Measurements from ENCODE around the gene PCSK4.
"Not testable (repeated sequence)": the region's sequence is repeated elsewhere in the genome, so short reads cannot be mapped to it uniquely, and the experiment has no call there.

PCSK4 gene

GRCh38 chr19:1489463-1490310 lies 463 bp downstream of the PCSK4 start:
- no peak for DNase-seq (ENCODE audit: extremely low read depth in 1 of 2, low read depth in 1 of 2)

GRCh38 chr19:1488282-1488601 lies 1.9 kb downstream of the PCSK4 start:
- no peak for DNase-seq (ENCODE audit: extremely low read depth in 1 of 2, low read depth in 1 of 2)

DNA sequence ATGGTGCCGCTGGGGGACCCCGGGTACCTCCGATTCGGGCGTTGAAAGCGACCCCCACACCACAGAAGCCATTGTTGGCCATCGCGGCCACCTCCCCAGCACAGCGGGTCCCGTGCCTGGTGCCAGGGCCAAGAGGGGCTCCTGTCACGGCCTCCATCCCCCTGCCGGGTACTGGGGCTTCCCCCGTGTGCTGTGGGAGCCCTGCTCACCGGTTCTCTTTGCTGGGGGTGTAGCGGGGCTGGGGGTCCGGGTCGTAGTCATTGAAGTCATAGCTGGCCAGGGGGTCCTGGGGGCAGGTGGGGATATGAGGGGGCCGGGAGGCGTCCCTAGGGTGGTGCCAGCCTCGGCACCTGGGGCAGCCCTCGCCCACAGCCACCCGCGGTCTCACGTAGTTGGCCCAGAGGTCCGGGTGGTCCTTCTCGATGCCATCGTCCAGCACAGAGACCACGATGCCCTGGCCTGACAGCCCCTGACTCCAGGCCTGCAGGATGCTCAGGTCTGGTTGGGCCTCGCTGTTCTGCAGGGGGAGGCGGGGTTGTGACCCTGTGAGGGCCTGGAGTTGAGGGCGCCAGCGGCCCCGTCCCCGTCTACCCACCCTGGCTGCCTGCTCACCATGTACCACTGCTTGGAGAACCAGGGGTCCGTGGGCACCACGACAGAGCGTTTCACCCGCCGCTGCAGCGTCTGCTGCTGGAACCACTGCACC lies 2.4 kb downstream of the PCSK4 start:
- DNase-seq (ENCODE audit: extremely low read depth in 1 of 2, low read depth in 1 of 2): no peak

- DNase-seq (ENCODE audit: extremely low read depth in 1 of 2, low read depth in 1 of 2): no peak
Observed at GRCh38 chr19:1486720-1487575, 3.2 kb downstream of the PCSK4 start.

GRCh38 chr19:1483979-1484428 lies 6.1 kb downstream of the PCSK4 start:
- DNase-seq (ENCODE audit: extremely low read depth in 1 of 2, low read depth in 1 of 2): no peak

DNA sequence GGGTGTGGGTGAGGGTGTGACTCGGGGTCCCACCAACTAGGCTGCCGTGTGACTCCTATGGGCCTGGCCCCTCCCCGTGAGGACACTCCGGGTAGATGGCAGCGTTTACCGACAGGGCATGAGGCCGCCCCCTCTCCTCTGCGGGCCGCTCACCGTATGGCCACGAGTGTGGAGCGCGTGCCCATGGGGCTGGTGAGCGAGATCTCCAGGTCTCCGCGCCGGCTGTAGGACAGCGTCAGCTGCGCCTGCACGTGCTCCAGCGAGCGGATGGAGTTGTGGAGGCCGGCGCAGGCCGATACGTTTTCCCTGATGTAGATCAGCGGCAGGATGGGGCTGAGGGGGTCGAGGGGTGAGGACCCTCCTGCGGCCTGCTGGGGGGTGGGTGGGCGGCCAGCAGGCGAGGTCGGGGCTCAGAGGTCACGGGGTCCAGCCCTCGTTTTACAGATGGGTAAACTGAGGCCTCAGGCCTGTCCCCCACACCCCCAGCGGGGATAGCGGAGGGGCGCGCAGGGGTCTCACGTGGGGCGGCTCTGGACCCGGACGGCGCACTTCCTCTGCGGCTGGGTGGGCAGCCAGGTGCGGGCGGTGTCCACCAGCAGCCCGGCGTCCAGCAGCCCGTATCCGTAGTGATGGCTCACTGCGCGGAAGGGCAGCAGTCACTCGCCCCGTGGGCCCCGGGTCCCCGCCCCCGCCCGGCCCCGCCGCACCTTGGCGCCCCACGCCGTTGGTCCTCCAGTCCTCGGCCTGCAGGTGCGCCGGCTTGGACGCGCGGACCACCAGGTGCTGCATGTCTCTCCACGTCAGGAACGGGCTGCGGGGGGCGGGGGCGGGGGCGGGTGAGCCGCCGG lies 6.8 kb downstream of the PCSK4 start:
- DNase-seq (ENCODE audit: extremely low read depth in 1 of 2, low read depth in 1 of 2): no peak

GRCh38 chr19:1482361-1483130 lies 7.6 kb downstream of the PCSK4 start:
- DNase-seq (ENCODE audit: extremely low read depth in 1 of 2, low read depth in 1 of 2): no peak

DNA sequence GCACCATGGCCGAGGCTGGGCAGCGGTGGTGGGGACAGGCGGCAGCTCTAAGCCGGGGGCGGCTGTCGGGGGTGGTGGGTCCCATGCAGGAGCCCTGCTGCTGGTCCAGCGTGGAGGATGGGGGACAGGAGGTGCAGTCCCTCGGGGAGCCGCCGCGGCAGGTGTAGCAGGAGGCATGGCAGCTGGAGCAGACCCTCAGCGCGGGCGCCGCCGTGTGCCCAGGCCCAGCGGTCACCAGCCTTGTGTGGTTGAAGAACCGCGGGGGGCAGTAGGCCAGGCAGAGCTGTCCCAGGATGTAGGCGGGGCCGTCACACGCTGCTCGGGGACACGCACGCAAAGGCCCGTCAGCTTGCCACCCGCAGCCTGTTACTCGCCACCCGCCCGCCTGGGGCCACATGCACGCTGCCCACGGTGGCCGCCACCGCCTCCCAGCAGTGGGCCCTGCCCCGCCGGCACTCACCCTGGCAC lies 8.2 kb downstream of the PCSK4 start:
- DNase-seq (ENCODE audit: extremely low read depth in 1 of 2, low read depth in 1 of 2): no peak

GRCh38 chr19:1481224-1481892 lies 8.8 kb downstream of the PCSK4 start:
- DNase-seq (ENCODE audit: extremely low read depth in 1 of 2, low read depth in 1 of 2): no peak

DNA sequence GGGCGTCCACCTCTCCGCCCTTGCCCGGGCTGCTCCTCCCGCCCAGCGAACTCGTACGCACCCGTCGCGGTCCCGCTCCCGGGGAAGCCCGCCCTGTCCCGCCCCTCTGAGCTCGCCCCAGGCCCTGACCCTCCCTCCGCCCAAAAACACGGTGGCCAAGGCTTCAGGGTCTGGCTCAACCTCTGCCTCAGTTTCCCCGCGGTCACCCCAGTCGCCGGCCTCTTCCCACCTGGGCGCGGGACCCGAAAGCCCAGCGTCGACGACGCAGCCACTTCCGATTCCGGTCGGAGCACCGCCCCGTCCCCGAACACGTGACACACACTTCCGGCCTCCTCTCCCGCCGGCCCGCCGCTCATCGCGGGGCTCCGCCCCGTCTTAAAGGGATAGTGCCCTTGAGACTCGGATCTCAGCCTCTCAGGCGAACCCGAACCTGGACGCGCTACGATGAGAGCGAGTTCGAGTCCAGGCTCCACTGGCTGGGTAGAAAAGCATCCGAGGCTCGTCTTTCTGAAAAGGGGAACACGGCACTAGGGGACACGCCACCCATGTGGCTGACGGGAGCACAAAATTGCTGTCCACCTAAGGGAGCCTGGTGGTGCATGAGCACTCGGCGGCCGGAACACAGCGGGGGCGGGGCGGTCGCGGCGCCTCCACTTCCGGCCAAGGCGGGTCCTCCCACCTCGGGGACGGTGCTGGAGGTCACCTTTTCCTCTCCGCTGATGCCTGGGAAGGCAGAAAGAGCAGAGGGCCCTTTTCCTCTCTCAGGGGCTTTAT lies 11.0 kb downstream of the PCSK4 start, which contains the start of gene C19orf25:
C19orf25 (minus strand) TSS at position 282 of the 774 bp plus-strand sequence. CDS start 312 bp downstream, outside the sequence.
- DNase-seq (ENCODE audit: extremely low read depth in 1 of 2, low read depth in 1 of 2): peak; percentile 75 to 89

GRCh38 chr19:1477056-1477455 lies 13.1 kb downstream of the PCSK4 start:
- DNase-seq (ENCODE audit: extremely low read depth in 1 of 2, low read depth in 1 of 2): not testable (repeated sequence)

DNA sequence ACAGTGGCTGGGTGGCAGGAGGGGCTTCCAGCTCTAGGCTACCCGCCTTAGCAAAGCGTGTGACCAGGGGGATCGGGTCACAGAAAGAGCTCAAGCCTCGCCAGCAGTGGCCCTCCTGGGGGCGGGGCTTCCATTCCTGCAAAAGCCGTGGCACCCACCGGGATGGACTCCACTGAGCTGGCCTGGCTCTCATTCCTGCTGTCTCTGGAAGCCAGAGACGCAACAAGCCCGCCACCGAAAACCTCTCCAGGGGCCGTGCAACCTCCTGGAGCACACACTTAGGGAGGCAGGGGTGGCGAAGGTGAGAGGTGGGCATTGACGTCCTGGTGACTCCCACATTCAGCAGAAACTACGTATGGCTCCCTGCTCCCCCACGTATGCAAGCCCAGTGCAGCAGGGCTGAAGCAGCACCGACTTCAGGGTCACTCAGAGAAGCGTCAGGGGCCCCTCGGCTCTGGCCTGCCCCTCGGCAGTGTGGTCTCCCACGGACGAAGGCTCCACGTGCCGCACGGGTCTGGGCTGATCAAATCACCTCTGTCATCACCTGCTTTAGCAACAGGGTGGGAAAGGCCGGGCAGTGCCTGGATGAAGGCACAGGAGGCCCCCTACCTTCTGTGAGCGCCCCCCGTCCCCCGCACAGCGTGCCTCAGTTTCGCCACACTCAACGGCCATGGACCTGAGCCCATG lies 14.3 kb downstream of the PCSK4 start:
- no peak for DNase-seq (ENCODE audit: extremely low read depth in 1 of 2, low read depth in 1 of 2)

- no peak for DNase-seq (ENCODE audit: extremely low read depth in 1 of 2, low read depth in 1 of 2)
Observed at GRCh38 chr19:1474765-1475351, 15.3 kb downstream of the PCSK4 start.

- DNase-seq (ENCODE audit: extremely low read depth in 1 of 2, low read depth in 1 of 2): no peak
Observed at GRCh38 chr19:1474011-1474764, 16.0 kb downstream of the PCSK4 start.

GRCh38 chr19:1473085-1473851 lies 16.9 kb downstream of the PCSK4 start:
- no peak for DNase-seq (ENCODE audit: extremely low read depth in 1 of 2, low read depth in 1 of 2)

All from activated CD8-positive, alpha-beta memory T cell treated with anti-CD3 and anti-CD28 coated beads for 1 hour (primary cell).